HG03060 (cell line): ENCODE data around the gene ME3.

Experiments
- ATAC-seq: cut with Tn5 transposase; IDR thresholded peaks from one replicate; pipeline ENCODE4 v1.9.1; 2021; ENCODE audit warnings: low read depth, moderate number of reproducible peaks; ENCODE audit not compliant: unreplicated experiment

The ME3 gene

GRCh38 chr11:86502137-86502642 lies 170.2 kb downstream of the ME3 start:
- ATAC-seq, result no peak

GRCh38 chr11:86500500-86501140 lies 171.8 kb downstream of the ME3 start:
- ATAC-seq, result no peak

GRCh38 chr11:86499723-86500129 lies 172.7 kb downstream of the ME3 start:
- ATAC-seq, result no peak

- no peak for ATAC-seq
Measured at GRCh38 chr11:86497836-86498235, 174.6 kb downstream of the ME3 start.

GRCh38 chr11:86497310-86497709 lies 175.1 kb downstream of the ME3 start:
- ATAC-seq, result no peak

GRCh38 chr11:86495351-86495750 lies 177.1 kb downstream of the ME3 start:
- ATAC-seq, result no peak

GRCh38 chr11:86492370-86493010 lies 179.9 kb downstream of the ME3 start:
- ATAC-seq, result no peak

- no peak for ATAC-seq
Measured at GRCh38 chr11:86491027-86491426, 181.4 kb downstream of the ME3 start.

- ATAC-seq, result no peak
Measured at GRCh38 chr11:86490582-86490981, 181.8 kb downstream of the ME3 start.

- no peak for ATAC-seq
Measured at GRCh38 chr11:86489442-86489841, 183.0 kb downstream of the ME3 start.

GRCh38 chr11:86488553-86488952 lies 183.9 kb downstream of the ME3 start:
- no peak for ATAC-seq

GRCh38 chr11:86487671-86488070 lies 184.7 kb downstream of the ME3 start:
- no peak for ATAC-seq

GRCh38 chr11:86486261-86487030 lies 186.0 kb downstream of the ME3 start:
- ATAC-seq, result no peak

GRCh38 chr11:86484795-86485166 lies 187.6 kb downstream of the ME3 start:
- ATAC-seq, result no peak

GRCh38 chr11:86483940-86484794 lies 188.2 kb downstream of the ME3 start:
- no peak for ATAC-seq

- ATAC-seq, result no peak
Measured at GRCh38 chr11:86483610-86483939, 188.8 kb downstream of the ME3 start.

GRCh38 chr11:86482692-86483091 lies 189.7 kb downstream of the ME3 start:
- no peak for ATAC-seq

- ATAC-seq, result no peak
Measured at GRCh38 chr11:86481399-86481798, 191.0 kb downstream of the ME3 start.

GRCh38 chr11:86478348-86478747 lies 194.1 kb downstream of the ME3 start:
- no peak for ATAC-seq

- ATAC-seq, result no peak
Measured at GRCh38 chr11:86477495-86478155, 194.8 kb downstream of the ME3 start.
